Measurements from ENCODE around the gene FBLN2. TPM values are rescaled to one million over a fixed set of nuclear protein-coding genes. Genes with fewer than 3 reads are reported as not detected.

FBLN2 gene
- total RNA-seq, 4 donors from 2014 or later, result 25.3 to 93.8 (median 47.6) TPM

DNA sequence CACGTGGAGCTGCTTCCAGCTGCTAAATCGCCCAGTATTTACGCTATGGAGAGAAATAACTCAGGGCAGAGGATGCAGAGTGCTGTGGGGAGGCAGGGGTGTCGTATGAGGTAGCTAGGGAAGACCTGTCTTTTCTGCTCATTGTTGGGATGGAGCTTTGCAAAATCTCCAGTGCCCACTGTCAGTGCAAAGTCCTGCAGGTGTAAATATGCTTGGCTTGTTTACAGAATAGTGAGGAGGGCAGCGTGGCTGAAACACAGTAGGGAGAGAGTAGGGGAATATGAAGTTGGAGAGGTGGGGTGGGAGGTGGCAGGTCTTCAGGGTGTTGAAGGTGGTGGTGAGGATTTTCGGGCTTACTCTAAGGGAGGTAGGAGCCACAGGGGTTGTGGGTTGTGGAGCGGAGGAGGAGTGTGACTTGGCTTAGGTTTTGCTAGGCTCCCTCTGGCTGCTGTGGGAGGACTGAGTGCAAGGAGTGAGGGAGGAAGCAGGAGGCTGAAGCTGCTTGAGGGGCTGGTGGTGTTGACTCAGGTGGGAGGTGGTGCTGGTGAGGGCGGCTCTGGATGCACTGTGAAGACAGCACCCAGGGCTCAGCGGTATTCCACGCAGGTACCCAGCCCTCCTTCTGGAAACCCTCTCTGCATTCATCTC, 125.7 kb downstream of the FBLN2 start:
- Histone ChIP-seq H3K27me3 (peaks cover 61% of the 10 kb centered on the region), H3K4me1 (no peaks in the 10 kb centered on the region), H3K4me3 (no peak overlapping the region), H3K27ac (no peak overlapping the region), H3K36me3 (no peaks in the 10 kb centered on the region), H3K9me3 (no peaks in the 10 kb centered on the region)
- TF ChIP-seq, protein P1, sequence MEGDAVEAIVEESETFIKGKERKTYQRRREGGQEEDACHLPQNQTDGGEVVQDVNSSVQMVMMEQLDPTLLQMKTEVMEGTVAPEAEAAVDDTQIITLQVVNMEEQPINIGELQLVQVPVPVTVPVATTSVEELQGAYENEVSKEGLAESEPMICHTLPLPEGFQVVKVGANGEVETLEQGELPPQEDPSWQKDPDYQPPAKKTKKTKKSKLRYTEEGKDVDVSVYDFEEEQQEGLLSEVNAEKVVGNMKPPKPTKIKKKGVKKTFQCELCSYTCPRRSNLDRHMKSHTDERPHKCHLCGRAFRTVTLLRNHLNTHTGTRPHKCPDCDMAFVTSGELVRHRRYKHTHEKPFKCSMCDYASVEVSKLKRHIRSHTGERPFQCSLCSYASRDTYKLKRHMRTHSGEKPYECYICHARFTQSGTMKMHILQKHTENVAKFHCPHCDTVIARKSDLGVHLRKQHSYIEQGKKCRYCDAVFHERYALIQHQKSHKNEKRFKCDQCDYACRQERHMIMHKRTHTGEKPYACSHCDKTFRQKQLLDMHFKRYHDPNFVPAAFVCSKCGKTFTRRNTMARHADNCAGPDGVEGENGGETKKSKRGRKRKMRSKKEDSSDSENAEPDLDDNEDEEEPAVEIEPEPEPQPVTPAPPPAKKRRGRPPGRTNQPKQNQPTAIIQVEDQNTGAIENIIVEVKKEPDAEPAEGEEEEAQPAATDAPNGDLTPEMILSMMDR (IDR thresholded peaks at IDR 0.05), result no peak
- no peak for TF ChIP-seq POLR2AphosphoS5 (IDR thresholded peaks at IDR 0.05)
- no peak for TF ChIP-seq EP300 (IDR thresholded peaks at IDR 0.05)
- no peak for TF ChIP-seq POLR2A (IDR thresholded peaks at IDR 0.05)
- WGBS, result 71% methylated on average over 10 of the region's 10 CpGs
- DNase-seq (ENCODE audit: low spot score in 2 of 2), result no peak

DNA sequence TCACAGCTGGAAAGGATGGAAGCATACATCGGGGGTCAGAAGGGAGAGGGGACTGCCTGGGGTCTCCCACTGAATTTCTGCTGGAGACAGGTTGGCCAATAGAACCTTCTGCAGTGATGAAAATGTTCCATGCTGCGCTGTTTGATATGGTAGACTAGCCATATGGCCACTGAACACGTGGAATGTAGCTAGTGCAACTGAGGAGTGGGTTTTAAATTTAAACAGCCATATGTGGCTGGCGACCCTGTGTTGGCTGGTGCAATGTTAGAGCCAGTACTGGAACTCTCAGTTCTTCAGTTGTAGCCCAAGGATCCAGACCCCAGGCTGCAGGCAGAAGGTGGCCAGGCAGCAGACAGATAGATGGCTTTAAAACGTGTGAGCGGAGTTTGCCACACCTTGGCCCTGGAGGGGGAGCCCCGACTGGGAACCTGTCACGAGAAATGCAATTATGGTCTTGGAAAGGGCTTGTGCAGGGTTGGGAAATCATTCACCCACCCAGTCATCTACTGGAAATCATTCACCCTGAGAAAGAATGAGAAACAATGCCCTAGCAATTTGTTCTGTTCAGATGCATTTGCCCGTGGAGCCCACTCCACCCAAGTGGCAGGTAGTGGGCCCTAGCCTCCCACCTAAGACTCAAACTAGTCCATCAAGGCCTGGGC, 127.6 kb downstream of the FBLN2 start:
- no peaks in the 10 kb centered on the region for H3K4me1 ChIP-seq
- H3K9me3 ChIP-seq, result no peaks in the 10 kb centered on the region
- TF ChIP-seq EP300 (IDR thresholded peaks at IDR 0.05) (no peak), POLR2AphosphoS5 (IDR thresholded peaks at IDR 0.05) (no peak), POLR2A (IDR thresholded peaks at IDR 0.05) (no peak)
- TF ChIP-seq, protein P1 (IDR thresholded peaks at IDR 0.05), result no peak
- no peaks in the 10 kb centered on the region for H3K36me3 ChIP-seq
- H3K27ac ChIP-seq, result no peak overlapping the region
- DNase-seq (ENCODE audit: low spot score in 2 of 2), result no peak
- WGBS, result 76% methylated on average over 9 of the region's 9 CpGs
- H3K4me3 ChIP-seq, result no peak overlapping the region
- peaks cover 63% of the 10 kb centered on the region for H3K27me3 ChIP-seq

DNA sequence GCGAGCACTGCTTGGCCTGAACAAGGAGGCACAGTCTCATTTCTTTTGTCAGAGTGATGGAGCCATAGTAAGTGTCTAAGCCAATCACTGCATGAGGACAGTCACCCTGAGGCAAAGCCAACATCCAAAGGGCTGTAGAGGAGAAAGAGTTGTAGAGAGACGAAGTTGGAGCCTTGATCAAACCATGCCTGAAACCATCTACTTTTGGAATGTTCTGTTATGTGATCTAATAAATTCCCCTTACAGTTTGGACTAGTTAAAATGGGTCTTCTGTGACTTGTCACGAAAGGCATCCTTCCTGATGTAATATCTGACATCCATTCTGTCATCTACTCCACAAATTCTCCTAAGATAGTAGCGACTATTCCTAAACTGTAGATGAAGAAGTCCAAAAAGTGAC, 128.3 kb downstream of the FBLN2 start:
- no peak overlapping the region for H3K27ac ChIP-seq
- 89% methylated on average over 4 of the region's 4 CpGs for WGBS
- no peak overlapping the region for H3K4me3 ChIP-seq
- peaks cover 62% of the 10 kb centered on the region for H3K27me3 ChIP-seq
- TF ChIP-seq, protein P1 (IDR thresholded peaks at IDR 0.05), result no peak
- TF ChIP-seq POLR2A (IDR thresholded peaks at IDR 0.05) (no peak), EP300 (IDR thresholded peaks at IDR 0.05) (no peak), POLR2AphosphoS5 (IDR thresholded peaks at IDR 0.05) (no peak)
- H3K4me1 ChIP-seq, result no peaks in the 10 kb centered on the region
- H3K36me3 ChIP-seq, result no peaks in the 10 kb centered on the region
- no peaks in the 10 kb centered on the region for H3K9me3 ChIP-seq
- no peak for DNase-seq (ENCODE audit: low spot score in 2 of 2)

DNA sequence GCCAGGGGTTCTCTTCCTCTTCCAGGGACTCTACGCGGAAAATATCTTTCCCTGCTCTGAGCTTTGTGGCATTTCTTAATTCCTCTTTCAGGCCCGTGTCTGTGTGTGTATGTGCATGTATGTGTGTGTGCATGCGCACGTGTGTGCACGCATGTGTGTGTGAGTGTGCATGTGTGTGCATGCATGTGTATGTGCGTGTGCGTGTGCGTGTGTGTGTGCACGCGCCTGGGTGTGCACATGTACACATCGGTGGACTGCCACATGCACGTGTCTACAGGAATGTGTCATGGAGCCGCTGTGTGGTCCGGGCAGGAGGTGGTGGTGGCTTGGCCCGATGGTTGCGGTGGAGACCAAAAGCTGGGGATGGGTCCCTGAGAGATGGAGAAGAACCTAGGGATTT, 133.0 kb downstream of the FBLN2 start:
- Histone ChIP-seq H3K36me3 (no peaks in the 10 kb centered on the region), H3K4me1 (no peaks in the 10 kb centered on the region), H3K27ac (no peak overlapping the region), H3K4me3 (no peak overlapping the region), H3K27me3 (peaks cover 30% of the 10 kb centered on the region), H3K9me3 (no peaks in the 10 kb centered on the region)
- no peak for DNase-seq (ENCODE audit: low spot score in 2 of 2)
- TF ChIP-seq EP300 (IDR thresholded peaks at IDR 0.05), result no peak
- TF ChIP-seq POLR2A (IDR thresholded peaks at IDR 0.05), result no peak
- TF ChIP-seq POLR2AphosphoS5 (IDR thresholded peaks at IDR 0.05), result no peak
- TF ChIP-seq, protein P1 (IDR thresholded peaks at IDR 0.05), result no peak
- WGBS, result 83% methylated on average over 16 of the region's 17 CpGs

DNA sequence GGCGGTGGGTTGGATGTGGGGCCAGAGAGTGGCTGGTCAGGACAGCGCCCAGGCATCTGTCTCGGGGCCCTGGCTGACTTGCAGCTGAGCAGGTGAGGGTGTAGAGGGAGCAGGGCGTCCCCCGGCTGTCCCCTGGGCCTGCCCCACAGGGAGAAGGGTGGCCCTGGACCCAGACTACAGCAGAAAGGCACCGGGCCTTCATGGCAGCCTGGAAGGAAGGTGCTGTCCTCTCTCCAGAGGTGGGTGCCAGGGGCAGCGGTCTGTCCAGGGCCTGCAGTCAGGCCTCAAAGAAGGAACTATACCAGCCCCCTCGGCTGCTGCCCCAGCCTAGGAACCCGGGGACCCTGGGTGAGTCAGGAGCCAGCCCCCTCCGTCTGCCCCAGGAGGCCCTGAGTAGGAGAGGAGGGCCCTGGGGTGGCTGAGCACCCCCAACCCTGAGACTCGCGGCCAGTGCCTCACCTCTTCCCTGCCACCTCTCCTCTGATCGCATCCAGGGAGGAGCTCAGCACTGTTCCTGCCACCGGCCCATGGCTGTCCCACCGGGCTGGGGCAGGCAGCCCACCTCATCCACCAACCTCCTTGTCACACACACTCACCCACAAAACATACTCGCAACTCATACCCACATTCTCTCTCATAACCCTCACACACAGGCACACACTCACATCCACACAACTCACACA, 133.5 kb downstream of the FBLN2 start:
- no peak overlapping the region for H3K4me3 ChIP-seq
- H3K27ac ChIP-seq, result no peak overlapping the region
- TF ChIP-seq EP300 (IDR thresholded peaks at IDR 0.05) (no peak), POLR2AphosphoS5 (IDR thresholded peaks at IDR 0.05) (no peak), POLR2A (IDR thresholded peaks at IDR 0.05) (no peak)
- TF ChIP-seq, protein P1 (IDR thresholded peaks at IDR 0.05), result no peak
- no peak for DNase-seq (ENCODE audit: low spot score in 2 of 2)
- 83% methylated on average over 10 of the region's 16 CpGs for WGBS
- H3K4me1 ChIP-seq, result no peaks in the 10 kb centered on the region
- peaks cover 29% of the 10 kb centered on the region for H3K27me3 ChIP-seq
- H3K36me3 ChIP-seq, result no peaks in the 10 kb centered on the region
- H3K9me3 ChIP-seq, result no peaks in the 10 kb centered on the region

Measured in suprapubic skin (tissue), 4 donors.